Heart left ventricle (tissue), 16 donors: ENCODE data around the gene ENOX1. TPM values are rescaled to one million over a fixed set of nuclear protein-coding genes. Genes with fewer than 3 reads are reported as not detected.
A peak's percentile ranks its signal among the peaks of the same experiment; 100 is the strongest.

Experiments
- ATAC-seq, 4 donors: fragments of 200-7000 bp; cut with Tn5 transposase; one replicate each; pipeline ENCODE4 v1.9.1; 2020 to 2022; ENCODE audit warnings: moderate library complexity in 4 of 4, mild to moderate bottlenecking in 3 of 4, moderate number of reproducible peaks in 1 of 4
- DNase-seq, 5 donors: peaks; one replicate each; pipeline ENCODE4 v3.0.0-alpha.2; 2020
- H3K27ac ChIP-seq, 12 donors: fragments of 200-600 bp; sonication (generic) in 4 of 12; one replicate each; pipeline versions ENCODE4 v1.5.0 to v1.8.0; 2016 to 2022; ENCODE audit warnings: mild to moderate bottlenecking in 2 of 12
- H3K27me3 ChIP-seq, 9 donors: fragments of 200-600 bp; sonication (generic) in 2 of 9; one replicate each; pipeline versions ENCODE4 v1.5.1 to v1.8.0; 2016 to 2022; ENCODE audit warnings: mild to moderate bottlenecking in 3 of 9
- H3K36me3 ChIP-seq, 9 donors: fragments of 200-600 bp; sonication (generic) in 2 of 9; one replicate each; pipeline versions ENCODE4 v1.5.0 to v1.8.0; 2018 to 2022; ENCODE audit warnings: mild to moderate bottlenecking in 2 of 9
- H3K4me1 ChIP-seq, 12 donors: fragments of 200-600 bp; sonication (generic) in 4 of 12; one replicate each; pipeline versions ENCODE4 v1.5.0 to v1.8.0; 2016 to 2022; ENCODE audit warnings: mild to moderate bottlenecking in 3 of 12
- H3K4me3 ChIP-seq, 12 donors: fragments of 200-600 bp; sonication (generic) in 4 of 12; one replicate each; pipeline versions ENCODE4 v1.5.0 to v1.8.0; 2017 to 2022; ENCODE audit warnings: mild to moderate bottlenecking in 9 of 12, moderate library complexity in 4 of 12
- H3K9me3 ChIP-seq, 12 donors: fragments of 200-600 bp; sonication (generic) in 4 of 12; one replicate each; pipeline versions ENCODE4 v1.5.0 to v1.8.0; 2016 to 2022; ENCODE audit warnings: mild to moderate bottlenecking in 1 of 12
- CTCF ChIP-seq, 12 donors: fragments of 200-600 bp; sonication (generic) in 4 of 12; IDR thresholded peaks; one replicate each; pipeline versions ENCODE4 v1.5.0 to v1.8.0; 2018 to 2022; ENCODE audit warnings: antibody characterized with exemption in 12 of 12, mild to moderate bottlenecking in 5 of 12
- POLR2A ChIP-seq, 2 donors: fragments of 450-650 bp; IDR thresholded peaks; one replicate each; pipeline ENCODE4 v1.6.1; 2017; ENCODE audit warnings: antibody characterized with exemption in 2 of 2, mild to moderate bottlenecking in 2 of 2, moderate library complexity in 2 of 2
- WGBS, 4 donors: extraction: QIAGEN DNeasy Blood & Tissue Kit in 2 of 4; methylation state at CpG; one replicate each; pipeline versions ENCODE4 v1.1.5 to v1.1.7; 2013 to 2018; 5-methylcytosine and 5-hydroxymethylcytosine counted together
- intact Hi-C, 10 donors: fragments of 100-400 bp; cut with DNase I; formaldehyde crosslinking; loops; one replicate each; pipeline versions ENCODE4 v1.11.1 to v1.14.2; 2022
- polyA plus RNA-seq, 2 donors: library from polyadenylated mRNA; stranded (reverse); fragments of 200-250 nt; gene quantifications; one replicate each; pipeline ENCODE4 v1.2.3, GENCODE V29; 2013
- total RNA-seq, 9 donors: library from RNA; depleted of rRNA in 2 of 9; stranded (reverse); fragments of >200 nt in 2 of 9; fragmentation: NEBNext Ultra II Directional in 3 of 9; extraction: Animal tissue kit (Norgen Biotek cat#: 25700) in 3 of 9; gene quantifications; one replicate each; pipeline versions ENCODE4 v1.1.0 to v1.2.4, GENCODE V29; 2016 to 2023
- donor health status: ischemic (EF 13 %, LVEDD 7.1; RV severe dilation, severe dysfunction).
- donor health status: healthy with polysubstance abuse.
- donor health status: DM: no; HTN: yes; CAD: no.
- donor health status: DM: no; HTN: no; CAD: no.
- donor health status: ischemic (EF 25% LVEDD 6.9; RV normal size, moderate dysfunction).
- donor health status: ischemic (EF 25% LVEDD 5.7; RV mildly dilated, moderate dysfunction).
- donor health status: healthy.
- donor health status: DM: yes; HTN: yes; CAD: no.
- donor health status: ischemic (EF 35%, LVEDD 5.7; RV mildly dilated, moderate dysfunction).
- donor health status: nonischemic (EF 11% LVEDD 7.7; RV severe dilation, severe dysfunction).
- donor health status: DM: yes; HTN: yes; CAD: no.
- donor health status: PGD.
- donor health status: ischemic (EF 29% LVEDD 5.4; RV normal size, mild dysfunction).
- donor health status: nonischemic (EF 23%, LVEDD 6.1; RV moderate dilation, normal function).

Gene ENOX1
- total and polyA plus RNA-seq, 11 donors = 2.0 to 10.1 (median 5.4) TPM

GRCh38 chr13:43364210-43365038 lies 422.3 kb downstream of the ENOX1 start:
- H3K36me3 ChIP-seq = peaks cover 0 to 2% (median 0%) of the 10 kb centered on the region in 9 donors
- no peaks in the 10 kb centered on the region for H3K9me3 ChIP-seq
- TF ChIP-seq CTCF (IDR thresholded peaks at IDR 0.05) = no peak
- TF ChIP-seq POLR2A (IDR thresholded peaks at IDR 0.05) = no peak
- peak; percentile 53 to 89 (median 85) for ATAC-seq
- DNase-seq = peak in 3 of 5 donors; percentile 27 to 58 (median 34)
- H3K27ac ChIP-seq = peak overlapping the region in 9 of 12 donors; percentile 0 to 77 (median 27)
- WGBS, 4 donors = 48 to 60% (median 48%) methylated on average over 10 of the region's 10 CpGs
- peak overlapping the region in 5 of 12 donors; percentile 2 to 16 (median 6) for H3K4me3 ChIP-seq
- intact Hi-C loops = no loop called here
- H3K4me1 ChIP-seq = peaks cover 0 to 31% (median 13%) of the 10 kb centered on the region in 12 donors
- no peaks in the 10 kb centered on the region for H3K27me3 ChIP-seq

GRCh38 chr13:43363156-43363953 lies 423.4 kb downstream of the ENOX1 start:
- Histone ChIP-seq H3K4me1 (peaks cover 0 to 29% (median 9%) of the 10 kb centered on the region in 12 donors), H3K9me3 (no peaks in the 10 kb centered on the region), H3K27ac (peak overlapping the region in 4 of 12 donors; percentile 15 to 77 (median 31)), H3K4me3 (peak overlapping the region in 1 of 12 donors; percentile 2), H3K36me3 (peaks cover 0 to 2% (median 0%) of the 10 kb centered on the region in 9 donors), H3K27me3 (no peaks in the 10 kb centered on the region)
- TF ChIP-seq CTCF (IDR thresholded peaks at IDR 0.05) (no peak), POLR2A (IDR thresholded peaks at IDR 0.05) (no peak)
- intact Hi-C loops = no loop called here
- peak in 1 of 4 donors; percentile 74 for ATAC-seq
- 63 to 72% (median 71%) methylated on average over 5 of the region's 5 CpGs for WGBS, 4 donors
- DNase-seq = no peak

- H3K4me3 ChIP-seq = no peak overlapping the region
- H3K9me3 ChIP-seq = no peaks in the 10 kb centered on the region
- 73 to 84% (median 78%) methylated on average over 6 of the region's 6 CpGs for WGBS, 4 donors
- H3K4me1 ChIP-seq = peaks cover 0 to 29% (median 10%) of the 10 kb centered on the region in 12 donors
- DNase-seq (no peak), ATAC-seq (no peak)
- H3K27ac ChIP-seq = no peak overlapping the region
- TF ChIP-seq CTCF (IDR thresholded peaks at IDR 0.05) (no peak), POLR2A (IDR thresholded peaks at IDR 0.05) (no peak)
- H3K27me3 ChIP-seq = no peaks in the 10 kb centered on the region
- intact Hi-C loops = no loop called here
- H3K36me3 ChIP-seq = peaks cover 0 to 2% (median 0%) of the 10 kb centered on the region in 9 donors
Measured at GRCh38 chr13:43362556-43362955, 424.2 kb downstream of the ENOX1 start.
